DMS114 treated with DMSO at 0.1 percent for 48 hours (cell line): Measurements from ENCODE around the gene ANKS1B.
"Not testable (repeated sequence)": the region's sequence is repeated elsewhere in the genome, so short reads cannot be mapped to it uniquely, and the experiment has no call there.

ENCODE experiments used
- DNase-seq: peaks from one replicate; lab custom pipeline; 2025; ENCODE audit not compliant: unreplicated experiment; lab: John Stamatoyannopoulos, UW

ANKS1B gene

DNA sequence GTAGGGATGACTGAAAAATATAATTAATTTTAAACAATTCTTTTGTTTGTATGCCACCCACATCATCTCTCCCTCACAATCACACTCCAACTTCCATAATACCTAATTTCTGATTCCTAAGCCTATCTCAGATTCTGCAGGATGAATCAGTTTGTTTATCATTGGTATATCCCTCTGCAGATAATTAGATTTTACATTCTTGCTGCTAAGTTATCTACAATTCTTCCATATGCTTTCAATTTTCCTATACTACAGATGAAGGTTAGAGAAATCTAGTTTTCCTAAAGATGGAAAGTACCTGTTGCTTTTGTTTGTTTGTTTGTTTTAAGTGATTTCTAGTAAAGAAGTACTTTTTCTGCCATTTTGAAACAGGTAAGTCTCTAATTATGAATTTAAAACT lies 105.3 kb downstream of the ANKS1B start:
- DNase-seq, result no peak

DNA sequence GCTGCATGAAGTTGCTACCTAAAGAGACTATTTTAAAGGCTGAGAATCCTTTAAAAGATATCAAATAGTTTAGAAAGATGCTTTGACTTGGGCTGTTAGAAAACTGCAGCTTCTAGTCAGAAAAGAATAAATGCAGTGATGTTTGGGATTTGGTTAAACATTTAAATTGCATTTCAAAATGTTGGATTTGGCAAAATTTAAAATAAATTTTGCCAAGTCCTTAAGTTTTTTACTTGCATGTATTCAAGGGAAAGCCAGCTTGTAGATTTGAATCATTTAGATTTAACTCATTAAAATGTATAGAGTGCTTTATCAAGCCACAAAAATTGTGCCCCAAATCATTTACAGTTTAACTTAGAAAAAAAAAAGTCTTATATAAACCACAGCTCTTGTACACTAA lies 109.7 kb downstream of the ANKS1B start:
- DNase-seq, result no peak

DNA sequence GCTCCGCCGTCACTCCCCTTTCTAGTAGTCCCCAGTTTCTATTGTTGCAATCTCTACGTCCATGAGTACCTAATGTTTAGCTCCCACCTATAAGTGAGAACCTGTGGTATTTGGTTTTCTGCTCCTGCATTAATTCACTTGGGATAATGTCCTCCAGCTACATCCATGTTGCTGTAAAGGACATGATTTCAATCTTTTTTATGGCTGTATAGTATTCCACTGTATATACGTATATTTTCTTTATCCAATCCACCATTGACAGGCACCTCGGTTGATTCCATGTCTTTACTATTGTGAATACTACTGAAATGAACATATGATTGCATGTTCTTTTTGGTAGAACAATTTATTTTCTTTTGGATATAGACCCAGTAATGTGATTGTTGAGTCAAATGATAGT lies 114.7 kb downstream of the ANKS1B start:
- DNase-seq, result no peak

DNA sequence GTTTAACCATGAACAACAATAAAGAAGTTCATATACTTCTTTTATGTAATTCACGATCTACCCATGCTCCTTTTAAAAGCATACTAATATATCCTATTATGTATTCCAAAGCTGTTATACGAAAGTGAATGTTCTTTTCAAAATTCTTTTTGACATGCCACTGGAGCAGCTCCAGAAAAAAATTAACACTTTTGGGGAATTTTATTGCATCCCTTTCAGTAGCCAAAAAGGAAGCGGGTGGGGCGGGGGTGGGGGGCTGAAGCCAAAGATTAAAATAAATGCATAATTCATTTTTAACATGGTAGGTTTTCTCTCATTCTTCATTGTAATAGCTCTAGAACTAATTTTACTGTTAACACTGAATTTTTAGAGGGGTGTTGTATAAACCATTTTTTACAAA lies 123.0 kb downstream of the ANKS1B start:
- DNase-seq, result no peak

DNA sequence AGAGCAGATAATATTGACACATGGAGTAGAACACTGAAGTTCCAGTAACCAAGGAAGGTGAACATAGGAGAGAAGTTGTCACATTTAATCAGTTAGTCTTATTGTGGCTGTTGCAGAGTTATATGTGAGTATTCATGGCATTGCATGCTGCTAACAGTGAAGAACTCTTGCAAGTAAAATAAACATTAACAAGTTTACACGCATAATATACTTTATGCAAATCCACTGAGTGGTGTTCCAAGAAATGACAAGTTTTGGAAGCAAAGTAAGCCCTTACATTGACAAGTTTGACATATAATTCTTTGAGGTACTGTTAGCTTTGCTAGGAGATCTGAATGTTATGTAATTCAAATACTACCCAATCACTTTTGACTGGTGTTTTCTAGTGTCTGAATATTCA lies 125.6 kb downstream of the ANKS1B start:
- no peak for DNase-seq

DNA sequence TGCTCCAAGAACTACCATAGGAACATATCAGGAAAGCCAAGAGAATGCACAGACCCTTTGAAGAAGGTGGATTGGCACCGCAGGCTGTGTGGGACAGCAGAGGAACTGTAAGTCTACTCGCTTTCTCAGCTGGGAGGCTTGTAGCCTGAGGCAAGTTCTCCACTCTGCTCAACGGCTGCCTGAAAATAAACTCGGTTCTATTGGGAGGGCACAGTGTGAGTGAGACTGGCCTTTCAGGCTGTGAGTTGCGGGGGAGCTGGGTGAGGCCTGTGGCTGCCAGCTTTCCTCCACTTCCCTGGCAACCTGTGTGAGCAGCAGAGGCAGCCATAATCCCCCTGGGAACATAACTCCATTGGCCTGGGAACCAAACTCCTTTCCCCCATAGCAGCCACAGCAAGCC lies 132.1 kb downstream of the ANKS1B start:
- no peak for DNase-seq

DNA sequence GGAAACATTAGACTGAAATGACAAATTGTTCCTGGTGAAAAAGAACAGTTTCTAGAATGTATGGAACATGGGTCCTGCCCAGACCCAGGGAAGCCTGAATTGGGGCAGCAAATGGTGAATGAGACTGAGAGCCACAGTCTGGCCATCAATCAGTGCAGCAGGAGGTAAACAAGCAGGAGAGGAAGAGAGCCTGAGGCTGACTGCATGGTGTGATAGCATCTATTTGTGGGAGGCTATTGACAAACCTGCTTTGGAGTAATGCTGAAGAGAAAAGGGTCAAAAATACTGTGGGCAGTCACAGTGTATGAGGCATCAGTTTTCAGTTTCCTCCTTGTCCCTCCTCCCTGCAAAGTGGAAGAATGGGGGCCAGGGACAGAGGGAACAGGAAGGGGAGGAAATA lies 136.8 kb downstream of the ANKS1B start:
- no peak for DNase-seq

DNA sequence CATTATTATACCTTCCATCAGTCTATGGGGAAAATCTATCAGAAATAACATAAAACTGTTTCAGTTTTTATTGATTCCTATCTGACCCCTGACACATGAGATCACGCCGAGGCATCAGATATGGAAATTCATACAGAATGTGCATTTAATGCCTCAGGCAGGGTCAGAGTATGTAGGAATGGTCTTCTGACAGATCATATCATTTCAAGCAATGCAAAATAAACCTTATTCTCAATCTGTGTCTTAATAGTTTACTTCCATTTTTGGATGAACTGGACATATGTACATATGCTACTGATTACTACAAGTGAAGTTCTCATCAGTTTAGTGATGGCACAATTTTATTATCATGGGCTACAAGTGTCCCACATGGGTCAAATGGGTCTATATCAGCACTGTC lies 150.0 kb downstream of the ANKS1B start:
- DNase-seq, result no peak

DNA sequence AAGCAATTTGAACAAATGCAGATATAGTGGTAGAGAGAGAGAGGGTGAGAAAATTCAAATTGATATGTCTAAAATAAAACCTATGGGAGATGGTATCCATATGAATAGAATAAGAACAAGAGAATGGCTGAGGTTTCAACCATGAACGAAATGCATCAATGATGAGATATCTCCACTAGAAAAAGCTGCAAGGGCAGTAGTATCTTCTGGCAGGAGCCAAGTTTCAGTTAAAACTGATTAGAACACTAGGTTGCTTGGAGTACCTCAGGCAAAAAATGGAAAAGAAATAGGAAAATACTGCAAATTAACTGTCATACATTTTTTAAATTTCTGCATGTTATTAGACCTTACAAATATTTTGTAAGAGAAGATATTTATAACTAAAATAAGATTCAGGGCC lies 151.3 kb downstream of the ANKS1B start:
- no peak for DNase-seq

DNA sequence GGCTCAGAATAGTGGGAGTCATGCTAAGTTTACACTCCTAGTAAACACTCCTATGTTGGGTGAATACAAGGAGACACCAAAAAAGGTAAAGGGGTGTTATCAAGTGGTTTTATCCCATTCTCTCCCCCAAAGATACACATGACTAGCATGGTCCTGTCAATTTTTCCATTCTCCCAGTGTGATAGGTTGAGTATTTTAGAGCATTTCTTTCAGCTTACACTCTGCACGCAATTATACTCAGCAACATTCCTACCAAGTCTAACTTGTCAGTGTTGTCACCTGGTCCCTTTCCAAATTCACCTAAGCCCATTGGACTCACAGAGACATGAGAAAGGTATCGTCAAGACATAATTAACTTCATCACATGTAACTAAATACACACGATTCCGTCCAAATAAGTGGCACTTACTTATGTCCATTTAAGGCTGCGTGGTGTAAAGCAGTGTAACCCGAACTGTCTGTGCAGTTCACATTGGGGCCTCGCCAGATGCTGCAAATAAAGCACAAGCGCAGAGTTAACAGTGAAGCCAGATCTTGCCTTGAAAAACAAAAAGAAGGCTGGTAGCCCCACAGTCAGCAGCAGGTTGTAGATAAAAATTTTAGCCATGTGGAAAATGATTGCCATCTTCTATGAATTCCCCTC lies 159.7 kb downstream of the ANKS1B start:
- DNase-seq, result no peak

DNA sequence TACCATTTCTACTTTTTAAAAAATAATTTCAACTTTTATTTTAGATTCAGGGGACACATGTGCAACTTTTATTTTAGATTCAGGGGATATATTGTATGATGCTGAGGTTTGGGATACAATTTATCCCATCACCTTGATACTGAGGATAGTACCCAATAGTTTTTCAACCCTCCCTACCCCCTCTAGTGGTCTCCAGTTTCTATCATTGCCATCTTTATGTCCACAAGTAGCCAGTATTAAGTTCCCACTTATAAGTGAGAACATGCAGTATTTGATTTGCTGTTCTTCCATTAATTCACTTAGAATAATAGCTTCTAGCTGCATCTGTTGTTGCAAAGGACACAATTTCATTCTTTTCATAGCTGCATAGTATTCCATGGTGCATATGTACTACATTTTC lies 162.5 kb downstream of the ANKS1B start:
- DNase-seq, result no peak

DNA sequence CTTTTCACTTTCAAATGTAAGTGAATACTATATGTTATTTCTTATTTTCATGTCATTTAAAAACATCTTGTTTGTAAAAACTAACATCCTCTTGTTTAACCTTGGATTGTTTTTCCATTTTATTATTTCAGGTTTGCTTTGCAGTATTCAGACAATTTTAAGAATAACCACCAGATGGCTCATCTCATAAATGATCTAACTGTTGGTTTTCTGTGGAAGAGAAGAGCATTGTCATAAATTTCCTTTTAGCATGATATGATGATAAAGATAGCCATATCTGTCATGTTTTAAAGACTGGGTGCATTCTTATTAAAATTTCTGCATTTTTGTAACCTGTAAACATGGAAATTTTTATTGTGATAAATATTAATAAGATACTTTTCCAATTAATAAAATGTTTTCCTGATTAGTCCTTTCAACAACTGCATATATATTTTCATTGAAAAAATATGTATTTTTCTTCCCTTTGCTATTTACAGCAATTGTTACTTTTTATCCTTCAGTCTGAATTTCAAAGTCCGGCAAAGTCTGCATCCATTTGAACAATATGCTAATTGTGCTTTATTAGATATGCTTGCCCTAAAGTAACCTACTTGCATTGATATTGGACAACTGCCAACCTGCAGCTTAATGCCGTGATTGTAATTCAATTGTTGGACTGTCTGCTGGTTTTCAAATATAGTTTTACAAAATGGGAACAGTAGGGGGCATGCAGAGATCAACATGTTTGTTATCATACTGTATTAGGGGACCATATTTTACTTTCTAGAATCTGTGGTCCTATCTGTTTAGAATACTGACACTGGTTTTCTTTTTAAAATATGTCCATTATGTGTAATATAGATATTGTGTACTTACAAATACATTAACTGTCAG lies 173.8 kb downstream of the ANKS1B start:
- DNase-seq, result peak; percentile 48

DNA sequence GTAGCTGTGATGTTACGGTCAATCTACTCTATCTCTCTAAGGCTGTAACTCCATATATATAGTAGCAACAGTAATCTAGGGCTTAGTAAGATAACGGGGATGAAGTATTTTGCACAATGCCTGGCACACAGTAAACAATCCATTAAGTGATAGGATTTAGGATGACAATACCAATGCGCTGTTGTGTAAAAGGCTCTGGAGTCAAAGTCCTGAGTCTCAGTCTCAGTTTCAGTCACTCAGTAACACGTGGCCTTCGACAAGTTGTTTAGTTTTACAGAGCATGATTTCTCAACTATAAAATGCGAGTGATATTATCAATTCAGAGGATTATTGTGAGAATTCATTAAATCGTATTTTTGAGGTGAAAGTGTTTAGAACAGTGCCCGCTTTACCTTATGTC lies 174.8 kb downstream of the ANKS1B start:
- no peak for DNase-seq

DNA sequence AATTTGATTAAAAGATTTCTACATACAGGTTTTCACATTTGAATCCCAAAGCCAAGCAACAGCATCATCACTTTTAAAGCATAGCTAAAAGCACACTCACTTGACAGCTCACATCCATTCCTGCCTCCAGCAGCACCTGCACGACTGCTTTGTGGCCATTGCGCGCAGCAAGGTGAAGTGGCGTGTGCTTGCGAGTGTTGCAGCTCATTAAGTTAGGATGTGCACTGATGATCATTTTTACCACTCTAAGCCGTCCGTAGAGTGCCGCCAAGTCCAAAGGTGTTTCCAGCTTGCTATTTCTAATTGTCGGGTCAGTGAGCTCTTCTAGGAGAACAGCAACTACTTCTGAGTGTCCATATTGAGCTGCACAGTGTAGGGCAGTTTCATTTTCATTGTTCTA lies 178.4 kb downstream of the ANKS1B start:
- DNase-seq, result no peak

DNA sequence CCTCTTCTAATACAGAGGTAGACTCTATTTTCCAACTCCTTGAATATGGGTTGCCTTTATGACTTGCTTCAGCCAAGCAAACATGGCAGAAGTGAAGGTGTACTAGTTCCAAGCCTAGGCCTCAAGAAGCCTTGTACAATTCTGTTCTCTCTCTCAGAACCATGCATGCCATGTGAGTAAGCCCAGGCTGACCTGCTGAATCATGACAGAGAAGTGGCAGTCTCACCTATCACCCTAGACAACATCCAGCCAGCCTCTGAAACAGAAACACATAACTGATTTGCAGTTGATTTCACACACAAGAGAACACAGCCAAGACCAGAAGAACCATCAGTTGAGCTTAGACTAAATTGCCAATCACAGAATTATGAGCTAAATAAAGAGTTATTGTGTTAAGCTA lies 180.0 kb downstream of the ANKS1B start:
- no peak for DNase-seq

DNA sequence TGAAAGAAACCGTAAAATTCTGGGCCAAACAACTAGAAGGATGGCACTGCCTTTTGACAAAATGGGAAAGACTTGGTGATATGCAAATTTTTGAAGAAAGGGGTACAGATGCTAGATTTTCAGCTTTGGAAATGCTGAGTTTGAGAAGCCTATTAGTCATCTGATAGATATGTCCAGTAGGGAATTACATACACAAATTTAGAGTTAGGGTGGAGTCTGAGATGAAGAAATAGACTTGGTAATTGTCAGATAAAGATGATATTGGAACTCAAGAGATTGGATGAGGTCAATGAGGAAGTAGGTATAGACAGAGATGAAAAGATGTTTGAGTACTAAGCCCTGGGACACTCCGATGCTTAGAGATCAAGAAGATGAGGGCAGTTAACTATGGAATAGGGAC lies 184.1 kb downstream of the ANKS1B start:
- no peak for DNase-seq

DNA sequence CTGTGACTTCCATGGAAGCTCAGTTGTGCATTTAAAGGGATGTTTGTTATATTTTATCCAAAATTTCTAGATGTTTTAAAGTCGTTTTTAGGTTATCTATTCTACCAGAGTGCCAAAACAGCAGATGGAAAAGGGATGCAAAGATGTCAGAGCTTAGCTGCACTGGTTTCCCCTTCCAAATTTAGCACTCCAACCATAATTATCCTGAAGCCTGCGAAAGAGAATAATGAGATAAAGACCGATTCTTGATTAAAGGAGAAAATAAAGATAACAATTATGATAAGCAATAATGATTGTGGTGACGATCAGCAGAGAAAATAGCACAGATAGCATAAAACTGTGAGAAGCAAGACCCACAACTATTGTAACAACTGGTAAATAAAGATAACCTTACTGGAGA lies 186.8 kb downstream of the ANKS1B start:
- not testable (repeated sequence) for DNase-seq

DNA sequence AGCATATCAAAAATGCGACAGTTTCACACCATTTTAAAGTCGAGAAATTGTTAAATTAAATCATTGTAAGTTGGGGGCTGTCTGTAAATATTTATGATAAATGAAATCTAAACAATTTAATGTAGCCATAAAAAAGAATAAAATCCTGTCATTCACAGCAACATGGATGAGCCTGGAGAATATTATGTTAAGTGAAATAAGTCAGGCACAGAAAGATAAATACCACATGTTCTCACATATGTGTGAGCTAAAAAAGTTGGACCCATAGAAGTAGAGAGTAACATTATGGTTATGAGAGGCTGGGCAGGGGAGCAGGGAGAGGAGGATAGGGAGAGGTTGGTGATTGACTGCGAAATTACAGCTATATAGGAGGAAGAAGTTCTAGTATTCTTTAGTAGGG lies 201.3 kb downstream of the ANKS1B start:
- no peak for DNase-seq

DNA sequence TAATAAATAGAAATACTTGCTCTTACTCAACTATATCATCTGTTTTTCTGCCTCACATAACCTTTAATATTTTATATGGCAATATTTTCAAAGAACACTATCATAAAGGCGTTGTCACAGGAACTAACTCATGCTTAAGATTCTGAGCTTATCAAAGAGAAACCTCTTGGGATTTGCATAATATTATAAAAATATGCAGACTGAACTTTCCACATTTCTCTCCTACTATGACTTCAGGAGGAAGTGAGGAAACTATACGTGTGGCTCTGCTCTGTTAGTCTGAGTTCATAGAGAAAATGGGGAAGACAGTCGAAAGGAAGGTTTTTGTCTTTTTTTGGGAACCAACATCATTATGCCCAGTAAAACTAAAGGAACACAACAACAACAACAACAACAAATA lies 212.5 kb downstream of the ANKS1B start:
- DNase-seq, result no peak

DNA sequence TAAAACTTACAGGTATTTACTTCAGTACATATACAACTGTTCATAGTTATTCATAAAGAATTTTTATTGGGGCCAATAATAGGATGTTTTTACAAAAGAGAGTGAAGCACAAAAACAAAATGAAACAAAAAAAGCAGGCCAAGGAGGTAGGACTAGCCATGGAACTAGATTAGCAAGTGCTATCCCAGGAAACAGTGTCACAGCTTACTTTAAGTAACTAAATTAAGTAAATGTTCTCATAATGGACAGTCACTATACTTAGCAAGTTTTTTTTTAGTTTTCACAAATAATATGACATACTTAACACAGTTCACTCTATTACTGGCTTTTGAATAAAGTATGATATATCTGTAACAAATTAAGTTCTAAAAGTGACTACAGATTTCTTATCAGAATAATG lies 213.1 kb downstream of the ANKS1B start:
- DNase-seq, result no peak

DNA sequence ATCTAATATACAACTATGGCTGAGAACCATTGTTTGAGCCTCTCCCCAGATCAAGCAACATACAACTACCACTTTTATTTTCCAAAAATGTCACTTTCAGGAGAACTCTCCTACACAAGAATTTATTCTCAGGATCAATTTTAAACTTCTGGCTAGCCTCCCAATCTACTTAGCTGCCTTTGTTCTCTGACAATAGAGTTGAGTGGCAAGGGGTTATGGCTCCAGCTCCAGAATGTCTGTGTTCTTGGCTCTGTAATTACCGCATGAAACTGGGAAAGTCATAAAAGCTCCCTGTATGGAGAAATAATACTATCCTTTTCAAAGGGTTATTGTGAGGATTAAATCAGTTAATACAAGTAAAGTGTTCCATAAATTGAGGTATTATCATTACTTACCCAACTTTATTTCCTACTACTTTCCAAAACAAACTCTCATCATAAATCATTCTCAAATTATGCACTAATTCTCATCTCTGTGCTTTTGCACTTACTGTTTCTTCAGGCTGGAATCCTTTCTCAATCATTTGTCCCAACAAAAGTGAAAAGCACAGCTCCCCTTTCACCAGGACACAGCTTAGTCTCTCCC lies 215.2 kb downstream of the ANKS1B start:
- DNase-seq, result no peak

DNA sequence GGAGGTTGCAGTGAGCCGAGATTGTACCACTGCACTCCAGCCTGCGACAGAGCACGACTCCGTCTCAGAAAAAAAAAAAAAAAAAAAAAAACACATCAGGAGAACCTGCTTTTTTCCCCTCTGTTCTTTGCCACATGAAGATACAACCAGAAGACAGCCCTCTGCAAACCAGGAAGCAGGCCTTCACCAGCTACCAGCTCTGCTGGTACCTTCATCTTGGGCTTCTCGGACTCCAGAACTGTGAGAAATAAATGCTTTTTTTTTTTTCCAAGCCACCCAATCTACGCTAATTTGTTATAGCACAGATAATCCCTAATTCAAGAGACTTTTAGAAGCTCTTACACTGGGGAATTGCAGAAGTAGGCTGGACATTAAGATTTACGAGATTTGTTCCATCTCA lies 216.0 kb downstream of the ANKS1B start:
- DNase-seq, result no peak
